ENCODE results near the gene IFT74.

IFT74 gene

GRCh38 chr9:27085456-27085855 lies 129.2 kb downstream of the IFT74 start:
- Histone ChIP-seq H3K4me2 (ENCODE audit: low read length) (no peak overlapping the region), H3K9ac (ENCODE audit: low read length) (no peak overlapping the region), H3K4me1 (ENCODE audit: low read length) (no peaks in the 10 kb centered on the region), H2AFZ (ENCODE audit: low read depth, low read length) (no peak overlapping the region), H3K27me3 (ENCODE audit: low read depth, low read length) (no peaks in the 10 kb centered on the region), H3K9me3 (ENCODE audit: insufficient read depth, low read length) (no peaks in the 10 kb centered on the region), H3K4me3 (ENCODE audit: low read length) (no peak overlapping the region), H3K36me3 (replicated peaks; ENCODE audit: low read depth, low read length) (no peaks in the 10 kb centered on the region), H3K27ac (ENCODE audit: low read length) (no peak overlapping the region), H3K79me2 (ENCODE audit: low read length) (no peaks in the 10 kb centered on the region), H4K20me1 (ENCODE audit: insufficient read depth, low read length) (no peaks in the 10 kb centered on the region)
- TF ChIP-seq CTCF (IDR thresholded peaks at IDR 0.05; ENCODE audit: low read depth, low read length) (no peak), EZH2phosphoT487 (IDR thresholded peaks at IDR 0.05; ENCODE audit: low read depth) (no peak)

GRCh38 chr9:27086818-27087680 lies 130.8 kb downstream of the IFT74 start:
- H3K9ac ChIP-seq (ENCODE audit: low read length), result no peak overlapping the region
- no peaks in the 10 kb centered on the region for H3K36me3 ChIP-seq (replicated peaks; ENCODE audit: low read depth, low read length)
- no peak overlapping the region for H3K4me3 ChIP-seq (ENCODE audit: low read length)
- no peaks in the 10 kb centered on the region for H3K4me1 ChIP-seq (ENCODE audit: low read length)
- H3K27me3 ChIP-seq (ENCODE audit: low read depth, low read length), result no peaks in the 10 kb centered on the region
- no peaks in the 10 kb centered on the region for H4K20me1 ChIP-seq (ENCODE audit: insufficient read depth, low read length)
- no peaks in the 10 kb centered on the region for H3K79me2 ChIP-seq (ENCODE audit: low read length)
- H3K9me3 ChIP-seq (ENCODE audit: insufficient read depth, low read length), result no peaks in the 10 kb centered on the region
- TF ChIP-seq EZH2phosphoT487 (IDR thresholded peaks at IDR 0.05; ENCODE audit: low read depth), result no peak
- no peak for TF ChIP-seq CTCF (IDR thresholded peaks at IDR 0.05; ENCODE audit: low read depth, low read length)
- H3K27ac ChIP-seq (ENCODE audit: low read length), result no peak overlapping the region
- no peak overlapping the region for H3K4me2 ChIP-seq (ENCODE audit: low read length)
- H2AFZ ChIP-seq (ENCODE audit: low read depth, low read length), result no peak overlapping the region

- no peak overlapping the region for H3K27ac ChIP-seq (ENCODE audit: low read length)
- H3K4me2 ChIP-seq (ENCODE audit: low read length), result no peak overlapping the region
- no peaks in the 10 kb centered on the region for H4K20me1 ChIP-seq (ENCODE audit: insufficient read depth, low read length)
These were observed 132.8 kb downstream of the IFT74 start for GRCh38 chr9:27088981-27089380.

More at GRCh38 chr9:27088981-27089380, 132.8 kb downstream of the IFT74 start:
- no peaks in the 10 kb centered on the region for H3K4me1 ChIP-seq (ENCODE audit: low read length)
- TF ChIP-seq CTCF (IDR thresholded peaks at IDR 0.05; ENCODE audit: low read depth, low read length) (no peak), EZH2phosphoT487 (IDR thresholded peaks at IDR 0.05; ENCODE audit: low read depth) (no peak)
- no peak overlapping the region for H2AFZ ChIP-seq (ENCODE audit: low read depth, low read length)
- no peak overlapping the region for H3K4me3 ChIP-seq (ENCODE audit: low read length)
- no peak overlapping the region for H3K9ac ChIP-seq (ENCODE audit: low read length)
- H3K9me3 ChIP-seq (ENCODE audit: insufficient read depth, low read length), result no peaks in the 10 kb centered on the region
- H3K79me2 ChIP-seq (ENCODE audit: low read length), result no peaks in the 10 kb centered on the region
- no peaks in the 10 kb centered on the region for H3K36me3 ChIP-seq (replicated peaks; ENCODE audit: low read depth, low read length)
- no peaks in the 10 kb centered on the region for H3K27me3 ChIP-seq (ENCODE audit: low read depth, low read length)

Measured in OCI-LY3 (cell line).